Measurements from ENCODE around the gene SLC23A2.

Gene SLC23A2

GRCh38 chr20:5045906-5046305 lies 44.6 kb upstream of the SLC23A2 start:
- TF ChIP-seq GLIS3 (CRISPR knock-in tag; IDR thresholded peaks at IDR 0.05) (no peak), CSRNP3 (CRISPR knock-in tag; IDR thresholded peaks at IDR 0.05) (no peak), BACH2 (CRISPR knock-in tag; IDR thresholded peaks at IDR 0.05; ENCODE audit: borderline replicate concordance) (no peak), ZFP3 (CRISPR knock-in tag; IDR thresholded peaks at IDR 0.05) (no peak), ARNTL (CRISPR knock-in tag; IDR thresholded peaks at IDR 0.05; ENCODE audit: borderline replicate concordance, low read depth) (no peak), TOX (CRISPR knock-in tag; IDR thresholded peaks at IDR 0.05; ENCODE audit: borderline replicate concordance) (no peak), CREB5 (CRISPR knock-in tag; IDR thresholded peaks at IDR 0.05; ENCODE audit: low read depth) (no peak), SNAI2 (CRISPR knock-in tag; IDR thresholded peaks at IDR 0.05) (no peak), CSDC2 (CRISPR knock-in tag; IDR thresholded peaks at IDR 0.05) (no peak), TSHZ2 (CRISPR knock-in tag; IDR thresholded peaks at IDR 0.05) (no peak), PATZ1 (CRISPR knock-in tag; IDR thresholded peaks at IDR 0.05; ENCODE audit: borderline replicate concordance) (no peak), ZC3H10 (CRISPR knock-in tag; IDR thresholded peaks at IDR 0.05) (no peak), ZFP30 (CRISPR knock-in tag; IDR thresholded peaks at IDR 0.05) (no peak), ZNF8 (CRISPR knock-in tag; IDR thresholded peaks at IDR 0.05) (no peak), RARB (CRISPR knock-in tag; IDR thresholded peaks at IDR 0.05) (no peak), ESRRG (CRISPR knock-in tag; IDR thresholded peaks at IDR 0.05) (no peak), POU6F1 (CRISPR knock-in tag; IDR thresholded peaks at IDR 0.05; ENCODE audit: borderline replicate concordance, low read depth) (no peak), ISL1 (CRISPR knock-in tag; IDR thresholded peaks at IDR 0.05) (no peak), ZNF70 (CRISPR knock-in tag; IDR thresholded peaks at IDR 0.05) (no peak), ZNF565 (CRISPR knock-in tag; conservative IDR thresholded peaks at IDR 0.05; ENCODE audit: low read depth) (no peak)
- ATAC-seq: no peak

GRCh38 chr20:5044075-5044620 lies 42.8 kb upstream of the SLC23A2 start:
- TF ChIP-seq PPARA (CRISPR knock-in tag; IDR thresholded peaks at IDR 0.05; ENCODE audit: borderline replicate concordance) (no peak), POU6F1 (CRISPR knock-in tag; IDR thresholded peaks at IDR 0.05; ENCODE audit: borderline replicate concordance, low read depth) (no peak), PATZ1 (CRISPR knock-in tag; IDR thresholded peaks at IDR 0.05; ENCODE audit: borderline replicate concordance) (no peak), CREB5 (CRISPR knock-in tag; IDR thresholded peaks at IDR 0.05; ENCODE audit: low read depth) (no peak), TCF4 (CRISPR knock-in tag; IDR thresholded peaks at IDR 0.05; ENCODE audit: borderline replicate concordance) (no peak), ZC3H10 (CRISPR knock-in tag; IDR thresholded peaks at IDR 0.05) (no peak), OSR1 (CRISPR knock-in tag; IDR thresholded peaks at IDR 0.05) (no peak), ZFP30 (CRISPR knock-in tag; IDR thresholded peaks at IDR 0.05) (no peak), ZNF8 (CRISPR knock-in tag; IDR thresholded peaks at IDR 0.05) (no peak), CSRNP3 (CRISPR knock-in tag; IDR thresholded peaks at IDR 0.05) (no peak), CSDC2 (CRISPR knock-in tag; IDR thresholded peaks at IDR 0.05) (no peak), ZFP3 (CRISPR knock-in tag; IDR thresholded peaks at IDR 0.05) (no peak), RARB (CRISPR knock-in tag; IDR thresholded peaks at IDR 0.05) (no peak)
- ATAC-seq: no peak

Measured in SK-N-SH treated with all-trans-retinoic acid at 6 μM for 48 hours (cell line).